GM19239 (cell line): ENCODE data around the gene CASK.
"Not testable (repeated sequence)": the region's sequence is repeated elsewhere in the genome, so short reads cannot be mapped to it uniquely, and the experiment has no call there.

Experiments
- DNase-seq: peaks from one replicate; pipeline ENCODE4 v3.0.0; 2011; ENCODE audit warnings: low spot score; ENCODE audit not compliant: insufficient read length
- FAIRE-seq: peaks from 2 replicates; lab custom pipeline; 2011; peaks lifted over from hg19 to GRCh38; lab: Jason Lieb, UNC

CASK gene

DNA sequence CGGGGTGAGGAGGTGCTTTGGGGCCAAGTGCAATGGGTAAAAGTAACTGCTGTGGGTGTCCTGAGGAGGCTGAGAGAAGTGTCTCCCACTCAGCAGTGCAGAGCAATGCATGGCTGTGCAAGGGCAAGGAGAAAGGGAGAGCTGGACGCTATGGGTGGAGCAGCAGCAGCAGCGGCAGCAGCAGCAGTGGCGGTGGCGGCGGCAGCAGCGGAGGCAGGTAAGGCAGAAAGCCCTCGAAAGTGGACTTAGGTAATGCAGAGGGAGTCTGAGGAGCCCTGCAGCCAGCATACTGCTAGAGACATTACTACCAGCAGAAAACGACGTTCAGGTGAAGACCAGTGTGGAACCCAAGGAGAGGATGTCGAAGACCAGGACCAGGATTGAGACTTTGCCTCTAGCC, 394.1 kb downstream of the CASK start:
- FAIRE-seq (no peak), DNase-seq (no peak)

DNA sequence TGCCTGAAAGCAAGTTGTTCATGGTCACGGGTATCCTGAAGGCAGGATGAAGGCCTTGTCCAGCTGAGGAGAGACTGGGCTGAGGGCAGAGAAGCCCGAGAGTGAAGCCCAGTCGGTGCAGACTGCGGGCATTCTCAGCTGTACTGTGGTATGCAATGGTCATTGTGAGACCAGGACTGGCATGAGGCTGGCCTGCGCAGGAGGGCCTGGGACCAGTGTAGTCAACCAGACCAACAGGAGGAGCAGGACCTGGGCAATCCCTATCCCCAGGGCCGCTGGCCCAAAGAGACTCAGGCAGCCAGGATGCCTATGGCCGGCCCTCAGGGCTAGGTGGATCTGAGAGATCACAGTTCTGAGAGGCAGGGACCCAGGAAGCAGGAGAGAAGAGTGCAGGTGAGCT, 394.6 kb downstream of the CASK start:
- DNase-seq: no peak

DNA sequence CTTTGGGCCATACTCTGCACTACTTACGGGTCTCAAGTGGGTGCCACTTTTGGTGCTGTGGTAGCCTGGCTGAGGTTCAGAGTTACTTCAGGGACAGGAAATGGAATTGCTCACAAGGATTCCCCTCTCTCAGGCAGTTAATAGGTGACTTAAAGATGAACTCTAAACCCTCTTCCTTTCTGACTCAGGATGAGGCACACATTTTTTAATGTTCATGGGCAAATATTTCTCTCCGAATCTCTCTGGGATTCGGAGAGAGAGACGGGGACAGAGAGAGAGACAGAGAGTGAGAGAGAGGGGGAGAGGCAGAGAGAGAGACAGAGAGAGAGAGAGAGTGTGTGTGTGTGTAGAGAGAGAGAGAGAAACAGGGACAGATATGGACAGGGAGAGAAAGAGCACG, 396.4 kb downstream of the CASK start:
- DNase-seq (no peak), FAIRE-seq (no peak)

More for the DNA sequence above, 394.6 kb downstream of the CASK start:
- FAIRE-seq: no peak

DNA sequence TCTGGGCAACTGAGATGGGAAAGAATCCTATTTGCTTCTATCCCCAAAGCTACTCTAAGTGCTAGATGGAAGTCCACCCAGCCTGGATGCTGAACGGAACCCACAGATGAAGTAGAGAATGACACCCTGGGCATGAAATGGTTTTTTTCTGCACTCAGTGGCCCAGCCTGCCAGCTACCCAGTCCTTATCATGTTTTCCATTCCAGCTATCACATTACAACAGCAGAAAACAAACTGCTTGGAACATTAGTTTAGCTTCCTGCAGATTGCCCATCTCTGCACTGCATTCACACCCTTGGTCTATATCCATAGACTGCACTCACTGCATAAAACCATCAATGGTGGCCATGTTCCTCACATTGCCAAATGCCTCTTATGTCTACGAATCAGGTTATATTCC, 397.1 kb downstream of the CASK start:
- FAIRE-seq (no peak), DNase-seq (no peak)

DNA sequence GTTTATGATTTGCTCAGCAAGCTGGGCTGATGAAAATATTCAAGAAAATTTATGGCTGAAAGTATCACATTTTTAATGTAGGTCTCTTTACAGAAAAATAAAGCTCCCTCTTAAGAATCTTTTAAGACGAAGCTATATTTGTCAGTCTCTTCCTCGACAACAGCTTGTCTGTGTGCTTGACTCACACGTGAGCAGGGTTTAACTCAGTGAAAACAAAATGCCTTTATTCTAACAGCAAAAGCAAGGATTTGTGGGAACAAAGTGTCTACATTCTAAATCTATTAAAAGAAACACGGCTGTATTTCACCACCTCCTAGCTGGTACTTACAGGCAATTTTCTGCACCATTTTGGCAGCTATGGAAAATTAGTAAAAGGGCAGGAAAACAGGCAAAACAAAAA, 400.7 kb downstream of the CASK start:
- no peak for FAIRE-seq
- no peak for DNase-seq

DNA sequence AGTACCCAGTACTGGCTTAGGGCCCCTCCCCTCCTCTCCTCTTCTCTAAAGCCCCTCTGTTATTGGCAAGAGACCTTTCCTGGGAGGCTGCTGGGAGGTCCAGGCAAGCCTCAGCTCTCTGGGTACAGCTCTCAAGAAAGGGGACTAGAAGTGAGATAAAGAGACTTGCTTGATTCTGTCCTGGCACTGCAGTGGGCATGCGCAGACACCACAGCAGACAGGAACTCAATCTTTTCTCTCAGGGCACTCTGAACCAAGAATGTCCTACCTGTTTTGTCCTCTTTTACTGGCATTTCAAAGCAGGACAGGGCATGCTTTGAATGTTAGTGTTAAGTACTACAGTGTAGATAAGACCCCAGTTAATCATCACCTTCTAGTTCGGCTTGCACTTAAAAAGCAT, 401.3 kb downstream of the CASK start:
- no peak for FAIRE-seq
- DNase-seq: no peak

DNA sequence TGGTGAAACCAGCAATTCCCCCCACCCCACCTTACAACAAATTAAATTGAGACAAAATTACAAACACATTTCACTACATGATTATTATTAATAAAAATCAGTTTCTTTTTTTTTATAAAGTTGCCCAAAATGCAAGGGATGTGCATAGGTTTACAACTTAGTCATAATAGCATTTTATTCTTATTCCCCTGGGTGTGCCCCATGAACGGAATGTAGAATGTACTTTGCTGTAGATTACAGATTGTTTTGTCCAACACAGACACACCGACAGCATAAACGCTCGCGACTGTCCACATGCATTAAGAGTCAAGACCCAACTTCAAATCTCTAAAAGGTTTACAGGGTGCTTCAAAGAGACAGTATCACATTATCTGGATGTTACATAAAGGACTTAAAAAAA, 403.9 kb downstream of the CASK start:
- FAIRE-seq: no peak
- no peak for DNase-seq

DNA sequence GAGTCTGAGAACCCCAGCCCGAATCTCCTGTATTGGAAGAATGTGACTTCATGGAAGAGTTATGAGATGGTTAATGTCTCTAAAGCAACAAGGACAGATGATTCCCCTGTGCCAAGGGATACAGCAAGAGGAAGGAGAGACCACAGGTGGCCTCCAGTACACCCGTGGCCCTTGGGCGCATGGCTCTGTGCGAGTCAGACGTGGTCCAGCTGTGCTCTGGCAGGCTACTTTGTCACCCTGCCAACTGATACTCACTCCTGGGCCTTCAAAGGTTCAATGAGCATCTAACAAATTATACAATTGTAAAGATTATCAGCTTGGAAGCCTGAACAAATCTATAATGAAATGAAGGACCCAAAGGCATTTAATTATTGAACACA, 404.5 kb downstream of the CASK start:
- FAIRE-seq (no peak), DNase-seq (no peak)

DNA sequence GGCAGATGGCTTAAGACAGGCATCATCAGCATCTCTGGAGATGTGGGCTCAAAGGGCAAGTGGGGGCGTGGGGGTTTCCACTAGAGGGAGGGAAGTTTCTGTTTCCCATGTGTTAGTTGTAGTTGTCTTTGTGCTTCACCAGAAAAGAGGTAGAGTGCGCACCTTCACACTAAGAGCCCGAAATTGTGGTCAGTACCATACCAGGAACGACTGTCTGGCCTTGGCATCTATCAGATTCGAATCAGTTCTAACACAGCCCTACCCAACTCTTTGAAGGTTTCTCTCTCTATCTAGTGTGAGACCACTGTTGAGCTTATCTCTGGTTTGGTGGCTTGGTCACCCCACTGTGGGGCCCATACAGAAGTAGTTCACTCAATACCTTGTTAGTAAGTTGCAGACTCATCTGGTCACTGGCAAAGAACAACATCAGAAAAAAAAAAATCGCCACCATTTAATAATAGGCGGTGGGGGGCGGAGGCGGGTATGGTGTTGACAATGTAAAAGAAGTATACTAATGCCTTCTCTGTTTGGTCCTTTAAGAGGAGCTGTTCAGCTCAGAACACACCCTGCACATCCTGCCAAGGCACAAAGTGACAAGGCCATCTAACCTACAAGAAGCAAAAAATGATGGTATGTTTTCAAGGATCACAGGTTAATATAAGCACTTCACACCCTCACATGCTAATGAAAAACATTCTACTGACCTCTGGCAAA, 405.1 kb downstream of the CASK start:
- FAIRE-seq (no peak), DNase-seq (no peak)

DNA sequence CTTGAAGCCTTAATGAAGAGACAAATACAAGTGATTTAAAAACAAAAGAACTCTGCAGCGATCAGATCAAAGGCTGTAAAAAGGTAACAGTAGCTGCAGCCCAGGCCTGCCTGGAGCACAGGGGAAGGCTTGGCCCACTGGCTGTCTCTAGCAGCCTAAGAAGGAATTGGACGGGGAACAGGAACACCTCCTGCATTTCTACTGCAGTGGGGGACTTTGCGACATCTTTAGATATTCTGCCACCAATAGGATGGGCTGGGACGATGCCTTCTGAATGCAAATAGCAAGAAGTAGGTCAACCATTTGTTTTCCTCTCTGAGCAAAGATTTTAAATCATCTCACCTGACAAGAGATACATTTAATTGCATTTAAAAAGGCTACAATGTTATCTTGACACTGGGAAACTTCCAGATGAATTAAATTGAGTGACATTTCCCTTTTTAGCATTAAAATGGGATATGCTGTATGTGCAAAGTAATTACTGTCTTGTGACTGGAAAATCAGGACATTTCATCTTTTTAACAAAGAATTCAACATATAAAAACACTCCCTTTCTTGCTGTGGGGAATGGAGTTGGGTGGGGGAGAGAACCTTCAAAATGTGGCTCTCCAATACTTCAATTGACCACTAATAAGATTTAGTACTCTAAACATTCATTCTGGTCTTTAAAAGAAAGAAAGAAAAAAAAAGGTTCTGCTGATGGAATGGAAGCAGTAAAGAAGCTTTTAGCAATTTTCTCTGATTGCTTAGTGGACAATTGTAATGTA, 406.2 kb downstream of the CASK start:
- FAIRE-seq: no peak
- no peak for DNase-seq

DNA sequence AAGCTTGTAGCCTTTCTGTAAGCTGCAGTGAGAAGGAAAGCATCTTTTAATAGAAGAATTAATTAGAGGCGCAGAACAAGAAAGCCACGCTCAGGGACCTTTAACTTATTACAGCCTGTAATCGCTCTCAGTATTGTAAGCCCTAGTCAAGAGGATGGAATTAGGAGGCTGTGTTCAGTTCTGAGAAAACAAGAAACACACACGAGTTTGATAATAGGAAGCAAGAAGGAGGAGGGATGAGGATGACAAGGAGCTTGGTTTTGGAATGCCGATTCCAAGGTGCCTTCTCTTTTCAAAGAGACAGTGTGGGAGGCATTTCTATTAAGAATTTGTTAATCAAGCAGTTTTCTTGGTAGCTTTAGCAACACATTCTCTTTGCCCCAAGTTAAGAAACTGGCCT, 406.9 kb downstream of the CASK start:
- FAIRE-seq (no peak), DNase-seq (no peak)

DNA sequence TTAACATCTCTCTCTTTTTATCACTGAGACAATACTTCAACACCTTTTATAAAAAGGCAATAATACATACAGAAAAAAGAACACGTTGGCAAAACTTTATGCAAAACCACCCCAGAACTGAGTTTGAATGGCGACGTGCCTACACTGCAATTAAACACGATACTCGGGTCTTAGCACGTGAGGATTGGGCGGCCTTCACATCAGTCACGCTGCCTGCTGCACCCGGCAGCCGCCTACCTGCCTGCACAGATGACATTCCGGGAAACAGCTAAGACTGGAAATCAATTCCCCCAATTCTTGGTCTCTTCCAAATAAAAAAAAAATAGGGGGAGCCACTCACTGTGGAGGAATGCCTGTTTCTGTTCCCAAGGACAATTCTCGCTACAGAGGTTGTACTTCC, 408.0 kb downstream of the CASK start:
- FAIRE-seq (no peak), DNase-seq (no peak)

DNA sequence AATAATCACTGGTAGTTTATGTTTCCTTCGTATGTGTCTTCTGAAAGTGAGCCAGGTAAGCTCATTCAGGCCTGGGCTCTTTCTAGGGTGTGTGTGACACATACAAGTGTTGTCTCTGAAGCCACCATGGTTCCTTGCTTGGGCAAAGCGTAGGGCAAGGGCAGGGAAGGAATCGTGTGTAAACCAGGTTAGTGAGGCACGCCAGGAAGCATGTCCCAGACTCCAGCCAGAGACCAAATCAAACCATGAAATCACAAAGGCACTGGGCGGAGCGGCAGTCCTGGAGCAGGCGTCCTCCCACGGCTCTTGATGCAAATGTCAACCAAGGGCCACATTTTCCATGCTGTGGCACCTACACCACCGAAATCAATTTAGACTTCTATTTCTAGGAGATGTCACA, 409.2 kb downstream of the CASK start:
- no peak for FAIRE-seq

DNA sequence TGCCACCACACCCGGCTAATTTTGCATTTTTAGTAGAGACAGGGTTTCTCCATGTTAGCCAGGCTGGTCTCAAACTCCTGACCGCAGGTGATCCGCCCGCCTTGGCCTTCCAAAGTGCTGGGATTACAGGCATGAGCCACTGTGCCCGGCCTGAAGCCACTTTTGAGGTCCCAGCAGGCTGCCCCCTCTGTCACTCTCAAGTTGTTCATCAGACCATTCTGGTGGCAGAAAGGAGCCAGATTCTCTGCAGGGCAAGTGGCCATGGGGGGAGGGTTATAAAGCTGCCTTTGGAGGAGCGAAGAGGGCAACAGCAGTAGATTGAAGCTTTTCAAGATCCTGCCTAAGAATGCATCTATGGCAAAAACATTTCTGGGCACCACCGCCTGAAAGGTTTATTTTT, 410.5 kb downstream of the CASK start:
- not testable (repeated sequence) for DNase-seq, FAIRE-seq

More for the DNA sequence above, 409.2 kb downstream of the CASK start:
- DNase-seq: no peak

DNA sequence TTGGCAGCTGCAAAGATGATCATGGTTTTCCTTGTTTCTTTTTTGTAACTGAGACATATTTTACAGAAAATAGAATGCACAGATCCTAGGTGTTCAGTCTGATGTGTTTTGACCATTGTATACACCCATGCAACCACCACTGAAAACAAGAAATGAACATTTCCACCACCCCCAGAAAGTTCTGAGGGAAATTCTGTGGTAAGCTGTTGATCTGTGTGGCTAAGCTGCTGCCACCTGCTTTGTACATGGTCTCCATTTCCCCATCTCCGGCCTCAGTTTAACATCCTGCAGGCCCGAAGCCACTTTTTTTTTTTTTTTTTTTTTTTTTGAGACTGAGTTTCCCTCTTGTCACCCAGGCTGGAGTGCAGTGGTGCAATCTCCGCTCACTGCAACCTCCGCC, 411.0 kb downstream of the CASK start:
- DNase-seq: peak; percentile 27
- peak; percentile 92 for FAIRE-seq

DNA sequence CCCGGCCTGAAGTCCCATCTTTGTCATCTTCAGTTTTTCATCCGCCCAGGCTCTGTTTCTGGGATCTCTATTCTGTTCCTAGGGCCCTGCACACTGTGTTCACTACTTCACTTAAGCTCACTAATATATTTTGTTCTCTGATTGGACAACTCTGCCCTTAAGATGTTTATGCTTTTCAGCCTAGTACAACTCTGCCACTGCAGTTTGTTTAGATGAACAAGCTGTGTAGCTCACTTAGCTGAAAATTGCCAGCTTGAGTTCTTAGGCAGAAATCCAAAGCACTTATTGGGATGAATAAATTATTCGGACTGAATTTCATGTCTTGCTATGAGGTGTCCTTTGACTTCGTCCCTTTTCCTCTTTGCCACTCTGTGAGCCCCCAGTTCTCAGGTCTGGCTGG, 415.4 kb downstream of the CASK start:
- DNase-seq (no peak), FAIRE-seq (no peak)

DNA sequence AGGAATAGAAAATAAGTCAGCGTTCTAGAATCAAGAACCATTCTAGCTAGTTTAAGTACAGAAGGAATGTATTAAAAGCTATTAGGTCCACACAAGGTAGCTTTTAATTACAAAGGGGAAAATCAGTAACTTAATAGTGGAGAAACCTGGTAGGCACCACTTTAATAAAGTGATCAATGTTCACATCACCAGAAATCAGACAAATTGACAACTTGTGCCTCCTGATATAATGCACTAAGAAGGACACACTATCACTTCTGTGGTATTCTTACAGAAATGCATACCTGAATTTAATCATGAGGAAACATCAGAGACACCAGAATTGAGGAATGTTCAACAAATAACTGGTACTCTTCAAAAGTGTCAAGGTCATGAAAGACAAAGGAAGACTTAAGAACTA, 421.4 kb downstream of the CASK start:
- DNase-seq: no peak
- FAIRE-seq: no peak

DNA sequence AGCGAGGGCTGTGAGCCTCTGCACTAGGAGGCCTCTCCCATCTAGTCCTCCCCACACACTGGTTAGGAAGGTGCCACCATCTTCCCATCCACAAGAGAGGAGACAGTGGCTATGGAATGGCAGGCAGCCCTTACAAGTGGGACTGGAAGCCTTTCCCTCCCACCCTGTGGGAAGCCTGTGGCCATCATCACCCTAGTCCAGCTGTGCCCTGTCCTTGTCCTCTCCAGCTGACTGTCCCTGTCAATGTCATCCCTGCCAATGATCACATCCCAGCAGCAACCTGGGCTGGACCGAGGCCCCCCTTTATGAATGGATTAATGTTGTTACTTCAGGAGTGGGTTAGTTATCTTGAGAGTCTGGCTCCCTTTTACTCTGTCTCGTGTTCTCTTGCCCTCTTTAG, 423.4 kb downstream of the CASK start:
- FAIRE-seq (no peak), DNase-seq (no peak)

DNA sequence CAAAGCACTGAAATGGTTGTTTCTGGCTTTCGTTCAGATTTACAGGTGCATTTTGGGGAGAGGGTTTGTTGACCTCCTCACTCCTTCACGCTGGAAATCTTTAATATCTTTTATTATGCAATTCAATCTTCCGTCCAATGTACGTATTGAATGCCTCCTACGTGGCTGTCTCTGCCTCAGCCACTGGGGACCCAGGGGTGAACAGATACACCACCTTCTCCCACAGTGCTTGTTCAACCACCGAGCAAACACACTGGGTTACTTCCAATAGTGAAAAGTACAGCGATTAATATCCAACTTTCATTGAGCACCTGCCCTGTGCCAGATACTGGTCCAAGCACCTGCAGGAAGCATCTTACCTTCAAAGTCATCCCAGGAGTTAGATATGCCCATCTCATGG, 424.2 kb downstream of the CASK start:
- no peak for FAIRE-seq

DNA sequence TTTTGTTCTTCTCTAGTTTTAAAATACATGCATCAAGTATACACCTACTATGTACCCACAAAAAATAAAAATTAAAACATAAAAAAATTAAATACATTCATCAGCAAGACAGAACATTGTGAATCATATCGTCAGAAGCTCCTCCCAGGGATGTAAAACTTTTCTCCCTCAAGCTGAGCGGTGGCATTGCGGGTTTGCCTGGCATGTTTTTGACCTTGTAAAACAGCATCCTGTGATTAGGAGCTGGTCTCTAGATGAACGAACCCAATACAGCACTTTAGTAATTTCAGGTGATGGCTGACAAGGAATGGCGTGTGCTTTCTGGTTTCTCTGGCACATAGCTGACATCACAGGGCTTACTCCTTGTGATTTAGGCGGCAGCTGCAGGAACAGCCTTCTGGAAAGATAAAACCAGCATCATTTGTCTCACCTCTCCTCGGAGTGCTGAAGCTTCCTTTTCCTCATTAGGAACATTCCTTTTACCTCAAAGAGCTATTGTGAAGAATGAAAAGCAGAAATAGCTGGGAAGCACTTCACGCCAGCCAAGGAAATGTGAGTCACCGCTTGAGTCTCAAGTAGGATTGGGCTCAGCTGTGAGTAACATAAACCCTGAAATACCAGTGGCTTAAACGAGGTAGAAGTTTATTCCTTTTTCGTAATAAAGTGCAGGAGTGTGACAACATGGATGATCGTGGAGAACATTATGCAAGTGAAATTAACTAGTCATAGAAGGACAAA, 431.9 kb downstream of the CASK start:
- FAIRE-seq (no peak), DNase-seq (no peak)

More for the DNA sequence above, 424.2 kb downstream of the CASK start:
- no peak for DNase-seq

DNA sequence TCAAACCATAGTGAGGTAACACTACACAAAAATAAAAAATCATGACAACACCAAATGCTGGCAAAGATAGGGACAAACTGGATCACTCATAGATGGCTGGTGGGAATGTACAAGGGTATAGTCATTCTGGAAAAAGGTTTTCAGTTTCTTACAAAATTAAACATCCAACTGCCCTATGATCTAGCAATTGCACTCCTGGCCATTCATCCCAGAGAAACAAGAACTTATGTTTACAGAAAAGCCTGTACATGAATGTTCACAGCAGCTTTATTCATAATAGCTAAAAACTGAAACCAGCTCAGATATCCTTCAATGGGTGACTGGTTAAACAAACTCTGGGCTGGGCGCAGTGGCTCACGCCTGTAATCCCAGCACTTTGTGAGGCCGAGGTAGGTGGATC, 432.9 kb downstream of the CASK start:
- FAIRE-seq (no peak), DNase-seq (no peak)
